GM19023 (cell line): ENCODE results near the gene MAP3K5.
"Not testable (repeated sequence)": the region's sequence is repeated elsewhere in the genome, so short reads cannot be mapped to it uniquely, and the experiment has no call there.

Experiments used
- ATAC-seq: cut with Tn5 transposase; IDR thresholded peaks from one replicate; pipeline ENCODE4 v1.9.1; 2021; ENCODE audit warnings: mild to moderate bottlenecking, moderate library complexity; ENCODE audit not compliant: unreplicated experiment

The MAP3K5 gene

DNA sequence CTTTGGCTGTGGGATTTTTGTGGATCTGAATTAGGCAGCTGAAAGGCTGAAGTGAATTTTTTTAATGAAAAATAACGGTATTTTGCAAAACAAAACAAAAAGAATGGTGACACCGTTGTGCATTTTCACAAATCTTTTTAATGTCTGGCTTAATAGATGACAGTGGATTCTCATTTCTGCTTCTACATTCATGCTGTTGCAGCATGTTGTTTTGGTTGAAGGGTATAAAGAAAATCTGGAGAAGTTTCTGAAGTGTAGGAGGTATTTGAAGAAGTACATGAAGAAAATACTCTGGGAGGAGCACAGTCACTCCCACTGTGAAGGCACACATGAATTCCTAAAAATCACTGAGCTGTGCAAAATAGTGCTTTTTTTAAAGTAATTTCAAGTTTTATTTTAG, 3.1 kb upstream of the MAP3K5 start:
- no peak for ATAC-seq

DNA sequence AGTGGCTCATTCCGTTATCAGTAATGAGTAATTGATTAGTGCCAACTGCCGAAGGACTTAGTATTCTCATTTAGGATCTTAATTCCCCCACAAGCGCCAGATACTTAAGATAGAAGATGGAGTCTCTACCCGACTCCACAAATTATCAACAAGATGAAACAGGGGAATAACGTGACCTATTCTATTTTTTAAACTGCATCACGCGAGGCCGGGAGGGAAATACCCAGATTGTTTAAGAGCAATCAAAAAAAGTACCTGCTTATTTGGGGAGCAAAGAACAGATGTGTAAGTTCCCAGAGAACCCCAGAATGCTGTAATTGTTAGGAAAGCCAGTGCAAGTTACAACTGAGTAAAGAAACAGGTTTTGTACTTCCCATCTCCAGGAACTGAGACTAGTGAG, 1.1 kb upstream of the MAP3K5 start:
- ATAC-seq, result no peak

DNA sequence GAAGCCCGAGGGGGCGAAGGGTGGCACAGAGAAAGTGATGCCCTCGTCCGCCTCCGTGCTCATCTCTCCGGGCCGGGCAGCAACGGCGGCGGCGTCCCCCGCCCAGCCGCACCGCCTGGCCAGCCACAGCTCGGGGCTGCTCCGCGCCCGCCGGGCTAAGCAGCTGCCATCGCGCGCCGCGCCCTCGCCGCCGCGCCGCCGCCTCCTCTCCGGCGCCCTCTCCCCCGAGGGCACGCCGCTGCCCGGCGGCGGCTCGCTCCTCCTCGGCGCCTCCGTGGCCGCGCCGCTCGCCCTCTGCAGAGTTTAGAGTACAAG, 225 bp downstream of the MAP3K5 start:
- ATAC-seq, result no peak

DNA sequence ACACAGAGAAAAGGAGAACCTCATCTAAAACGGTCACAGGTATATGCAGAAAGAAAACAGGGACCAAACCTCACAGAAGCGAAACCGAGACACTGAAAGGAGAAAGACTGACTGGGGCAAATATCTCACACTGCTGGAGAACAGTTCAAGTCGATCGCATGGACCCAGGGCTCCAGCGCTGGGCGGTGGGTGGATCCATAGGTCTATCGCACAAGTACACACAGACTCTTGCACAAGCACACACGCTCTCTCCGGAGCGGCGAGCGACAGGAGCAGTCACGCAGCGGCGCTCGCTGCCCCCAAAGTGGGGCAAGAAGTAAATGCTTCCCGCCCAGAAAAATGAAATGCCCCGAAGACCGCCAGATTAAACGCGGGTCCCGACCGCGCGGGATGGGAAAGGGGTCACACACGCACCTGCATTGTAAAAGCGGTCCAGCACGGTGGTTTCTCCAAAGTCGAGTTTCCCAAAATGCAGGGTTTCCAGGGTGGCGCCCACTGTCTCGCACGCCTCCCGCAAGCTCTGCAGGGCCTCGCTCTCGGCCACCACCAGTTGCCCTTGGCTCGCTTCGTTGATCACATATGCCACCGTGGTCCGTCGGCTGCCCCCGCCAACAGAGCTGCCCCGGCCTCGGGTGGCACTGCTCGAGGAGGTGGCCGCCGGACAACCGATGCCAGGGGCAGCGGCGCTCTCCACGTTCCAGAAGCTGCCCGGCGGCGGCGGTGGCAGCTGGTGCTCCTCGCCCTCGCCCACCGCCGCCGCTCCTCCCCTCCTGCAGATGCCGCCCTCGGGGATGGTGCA, 782 bp downstream of the MAP3K5 start:
- peak; percentile 23 for ATAC-seq

DNA sequence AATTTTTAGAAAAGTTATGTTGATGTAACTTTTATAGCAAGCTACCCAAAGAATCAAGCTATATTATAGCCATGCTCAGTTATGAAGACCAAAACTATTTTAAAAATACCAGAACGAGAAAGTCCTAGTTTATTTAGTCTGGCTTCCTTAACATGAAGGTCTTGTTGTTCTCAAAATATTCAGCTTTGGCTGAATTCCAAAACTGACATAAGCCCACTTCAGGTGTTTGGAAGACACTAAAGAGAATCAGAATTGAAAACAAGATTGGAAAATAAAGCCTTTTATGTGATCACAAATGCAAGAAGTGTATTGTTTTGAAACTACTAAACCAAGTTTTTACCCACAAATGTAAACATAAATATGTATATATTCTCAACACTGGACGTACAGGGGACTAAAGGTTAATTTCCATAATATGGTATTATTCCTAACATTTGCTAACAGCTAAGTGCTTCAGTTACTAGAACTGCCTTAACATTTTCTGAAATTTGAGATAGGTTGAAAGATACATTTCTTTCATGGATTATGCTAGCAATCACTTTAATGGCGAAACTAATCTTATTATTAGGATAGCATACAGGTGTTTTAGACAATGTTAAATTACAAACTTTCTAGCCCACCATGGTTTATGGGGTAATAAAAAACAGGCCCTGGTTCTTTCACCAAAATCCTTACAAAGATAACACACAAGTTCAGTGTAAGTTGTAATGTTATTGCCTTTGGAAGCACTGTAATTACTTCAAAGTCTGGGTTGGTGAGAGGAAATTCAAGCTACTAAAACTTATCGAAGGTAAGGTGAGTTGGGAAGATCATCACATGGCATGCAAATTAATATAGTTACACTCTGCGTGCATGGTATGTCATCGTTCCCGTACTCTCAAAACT, 1.6 kb downstream of the MAP3K5 start:
- no peak for ATAC-seq

DNA sequence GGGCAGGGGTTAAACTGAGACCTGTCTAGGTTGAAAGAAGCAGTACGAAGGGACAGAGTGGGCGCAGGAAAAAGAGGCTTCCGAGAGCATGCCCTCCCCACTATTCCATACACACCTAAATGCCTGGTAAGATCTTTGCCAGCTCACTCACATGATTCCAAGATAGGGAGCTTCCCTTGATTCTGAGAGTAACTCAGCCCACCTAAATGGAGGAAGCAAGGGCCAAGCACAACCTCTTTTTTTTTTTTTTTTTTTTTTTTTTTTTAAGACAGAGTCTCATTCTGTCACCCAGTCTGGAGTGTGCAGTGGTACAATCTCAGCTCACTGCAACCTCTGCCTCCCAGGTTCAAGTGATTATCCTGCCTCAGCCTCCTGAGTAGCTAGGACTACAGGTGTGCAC, 2.8 kb downstream of the MAP3K5 start:
- ATAC-seq, result not testable (repeated sequence)

DNA sequence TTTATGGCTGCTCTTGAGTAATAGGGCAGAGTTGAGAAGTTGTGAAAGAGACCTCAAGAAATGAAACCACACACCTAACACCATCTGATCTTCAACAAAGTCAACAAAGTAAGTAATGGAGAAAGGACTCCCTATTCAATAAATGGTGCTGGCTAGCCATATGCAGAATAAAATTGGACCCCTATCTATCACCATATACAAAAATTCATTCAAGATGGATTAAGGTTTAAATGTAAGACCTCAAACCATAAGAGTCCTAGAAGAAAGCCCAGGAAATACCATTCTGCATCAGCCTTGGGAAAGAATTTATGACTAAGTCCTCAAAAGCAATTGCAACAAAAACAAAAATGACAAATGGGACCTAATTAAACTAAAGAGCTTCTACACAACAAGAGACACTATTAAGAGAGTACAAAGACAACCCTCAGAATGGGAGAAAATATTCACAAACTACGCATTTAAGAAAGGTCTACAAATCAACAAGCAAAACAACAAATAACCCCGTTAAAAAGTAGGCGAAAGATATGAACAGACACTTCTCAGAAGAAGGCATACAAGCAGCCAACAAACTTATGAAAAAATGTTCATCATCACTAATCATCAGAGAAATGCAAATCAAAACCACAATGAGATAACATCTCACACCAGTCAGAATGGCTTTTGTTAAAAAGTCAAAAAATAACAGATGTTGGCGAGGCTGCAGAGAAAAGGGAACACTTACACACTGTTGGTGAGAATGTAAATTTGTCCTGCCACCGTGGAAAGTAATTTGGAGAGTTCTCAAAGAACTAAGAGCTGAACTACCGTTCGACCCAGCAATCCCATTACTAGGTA, 4.0 kb downstream of the MAP3K5 start:
- no peak for ATAC-seq

DNA sequence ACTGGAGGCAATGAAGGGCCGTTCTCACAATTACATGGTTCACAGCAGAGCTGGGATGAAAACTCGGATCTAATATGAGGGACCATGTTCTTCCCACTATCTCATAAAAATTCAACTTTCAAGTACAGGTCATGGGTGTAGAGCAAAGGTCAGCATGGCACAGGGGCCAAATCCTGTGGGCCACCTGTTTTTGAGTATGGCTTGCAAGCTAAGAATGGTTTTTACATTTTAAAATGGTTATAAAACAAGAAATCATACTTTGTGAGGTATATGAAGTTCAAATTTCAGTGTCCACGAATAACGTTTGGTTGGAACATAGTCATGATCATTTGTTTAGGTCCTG, 4.6 kb downstream of the MAP3K5 start:
- no peak for ATAC-seq

DNA sequence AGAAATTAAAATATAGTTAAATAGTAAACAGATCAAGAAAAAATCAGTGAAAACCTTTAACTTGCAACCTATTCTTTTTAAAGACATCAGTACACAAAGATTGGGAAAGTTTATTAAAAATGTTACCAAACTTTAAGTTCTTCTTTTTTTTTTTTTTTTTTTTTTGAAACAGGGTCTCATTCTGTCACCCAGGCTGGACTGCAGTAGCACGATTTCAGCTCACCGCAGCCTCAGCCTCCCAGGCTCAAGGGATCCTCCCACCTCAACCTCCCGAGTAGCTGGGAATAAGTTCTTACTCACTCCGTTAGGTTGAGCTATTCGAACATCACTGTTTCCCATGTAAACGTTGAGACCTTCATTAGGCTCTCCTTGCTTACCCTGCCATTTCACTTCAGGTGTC, 5.6 kb downstream of the MAP3K5 start:
- no peak for ATAC-seq

DNA sequence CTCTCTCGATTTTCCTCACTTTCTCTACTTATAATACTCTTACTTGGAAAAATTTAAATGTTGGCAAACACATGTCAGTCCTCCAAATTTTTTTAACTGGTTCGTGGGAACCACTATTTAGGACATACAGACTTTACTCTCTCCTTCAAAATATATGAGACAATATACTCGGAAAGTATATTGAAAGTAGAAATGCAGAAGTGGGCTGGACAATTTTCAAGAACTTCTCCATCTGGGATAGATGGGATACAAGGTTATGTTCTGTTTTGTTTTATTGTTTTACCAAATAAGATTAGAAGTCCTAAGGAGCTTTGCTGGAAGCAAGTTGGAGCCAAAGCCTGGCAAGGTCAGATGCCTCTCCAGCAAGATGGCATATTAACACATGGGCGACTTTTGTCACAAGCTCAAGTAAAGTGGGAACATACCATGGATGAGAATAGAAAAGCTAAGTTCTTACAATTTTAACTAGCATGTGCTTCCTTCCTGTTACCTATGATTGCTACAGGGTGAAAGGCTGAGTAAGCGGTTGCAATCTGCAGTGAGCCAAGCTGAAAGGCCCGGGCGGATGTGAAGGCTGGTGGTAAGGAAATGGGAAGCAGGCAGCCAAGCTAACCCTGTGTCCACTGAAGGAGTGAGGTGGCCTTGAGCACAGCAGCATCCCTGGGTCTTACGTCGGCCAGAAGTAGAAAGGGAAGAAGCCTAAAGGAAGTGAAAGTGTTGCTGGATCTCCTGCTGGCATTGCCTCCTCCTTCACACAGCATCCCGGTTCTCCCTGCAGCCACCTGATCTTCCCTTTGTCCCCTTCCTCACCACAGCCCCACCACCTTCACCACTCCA, 7.1 kb downstream of the MAP3K5 start:
- ATAC-seq, result peak; percentile 33

DNA sequence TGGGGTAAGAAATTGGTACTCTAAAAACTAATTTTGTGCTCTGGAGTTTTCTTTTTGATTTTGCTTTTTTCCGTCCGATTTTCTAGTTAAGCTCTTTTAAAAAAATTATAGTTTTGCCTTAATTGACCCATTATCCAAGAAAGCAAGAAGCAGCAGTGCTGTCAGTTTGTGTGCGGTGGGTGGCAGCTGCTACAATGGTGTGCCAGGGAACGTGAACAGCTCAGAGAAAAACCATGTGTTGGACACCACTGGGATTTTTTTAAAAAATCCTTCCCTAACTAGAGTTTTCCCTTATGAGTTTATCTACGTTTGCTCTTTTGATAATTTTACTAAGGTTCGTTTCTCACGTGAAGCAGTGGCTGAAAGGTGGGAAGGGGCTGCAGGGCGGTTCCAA, 8.0 kb downstream of the MAP3K5 start:
- no peak for ATAC-seq

DNA sequence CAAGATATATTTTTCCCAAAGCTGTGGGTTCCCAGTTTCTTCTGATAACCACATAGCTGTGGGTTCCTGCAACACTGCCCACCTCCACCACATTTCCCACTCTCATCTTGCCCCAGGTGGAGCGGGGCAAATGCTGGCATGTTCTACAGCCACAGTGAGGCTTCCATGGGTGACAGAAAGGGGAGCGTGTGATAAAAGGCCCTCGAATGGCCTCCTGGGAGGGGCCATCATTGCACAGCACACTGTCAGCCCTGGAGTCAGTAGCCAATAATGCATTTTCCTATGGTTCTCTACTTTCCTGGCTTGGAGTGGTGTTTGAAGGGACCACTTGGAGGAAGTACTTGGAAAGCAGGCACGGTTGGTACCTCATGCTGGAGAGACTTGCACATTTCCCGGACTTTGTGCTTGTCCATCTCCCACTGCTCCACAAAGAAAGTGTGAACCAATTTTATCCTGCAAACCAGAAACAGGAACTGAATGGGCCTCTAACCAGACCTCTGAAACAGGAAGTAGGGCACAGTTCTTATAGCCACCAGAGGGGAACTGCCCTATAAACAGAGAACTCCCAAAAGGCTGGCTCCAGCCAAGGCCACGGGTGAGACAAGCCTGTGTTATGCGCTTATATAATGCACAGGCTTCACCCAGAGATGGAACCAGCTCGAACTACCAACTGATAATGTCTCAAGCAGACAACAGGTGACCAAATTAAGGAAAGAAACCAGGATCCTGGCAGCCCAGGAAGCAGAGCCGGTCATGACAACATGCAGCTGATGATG, 8.6 kb downstream of the MAP3K5 start:
- peak; percentile 62 for ATAC-seq

DNA sequence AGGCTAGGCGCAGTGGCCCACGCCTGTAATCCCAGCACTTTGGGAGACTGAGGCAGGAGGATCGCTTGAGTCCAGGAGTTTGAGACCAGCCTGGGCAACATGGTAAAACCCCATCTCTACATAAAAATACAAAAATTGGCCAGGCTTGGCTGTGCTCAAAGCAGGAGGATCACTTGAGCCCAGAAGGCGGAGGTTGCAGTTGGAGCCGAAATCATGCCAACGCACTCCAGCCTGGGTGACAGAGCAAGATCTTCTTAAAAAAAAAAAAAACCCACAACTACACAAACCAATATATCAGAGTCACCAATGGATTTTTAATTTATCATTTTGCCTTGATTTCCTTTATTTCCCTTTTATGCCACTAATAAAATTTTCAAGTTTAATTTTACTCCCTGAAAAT, 9.3 kb downstream of the MAP3K5 start:
- ATAC-seq, result no peak

DNA sequence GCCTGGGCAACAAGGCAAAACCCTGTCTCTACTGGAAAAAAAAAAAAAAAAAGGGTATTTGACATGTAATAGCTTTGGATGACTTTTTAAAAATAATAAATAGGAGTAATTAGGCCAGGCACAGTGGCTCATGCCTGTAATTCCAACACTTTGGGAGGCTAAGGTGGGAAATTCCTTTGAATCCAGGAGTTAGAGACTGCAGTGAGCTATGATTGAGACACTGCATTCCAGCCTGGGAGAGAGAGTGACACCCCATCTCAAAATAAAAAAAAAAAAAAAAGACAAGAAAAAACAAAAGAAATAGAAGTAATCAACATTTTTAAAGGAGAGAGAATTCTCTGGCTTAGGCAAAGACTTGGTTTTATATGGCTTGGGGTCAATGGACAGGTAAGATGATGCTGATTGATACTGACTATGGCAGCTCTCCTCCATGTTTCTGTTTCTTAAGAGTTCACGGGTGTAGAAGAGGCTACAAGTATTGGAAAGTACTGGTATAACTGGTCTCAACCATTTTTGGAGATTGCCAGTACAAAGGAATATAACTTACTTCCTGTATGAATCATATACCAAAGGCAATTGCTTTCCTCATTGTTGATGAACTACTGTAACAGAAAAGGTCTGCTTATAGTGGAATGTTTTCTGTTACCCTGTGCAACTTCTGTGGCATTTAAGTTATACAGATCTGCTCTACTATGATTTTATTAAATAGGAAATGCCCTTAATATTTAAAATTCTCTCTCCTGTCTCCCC, 10.1 kb downstream of the MAP3K5 start:
- no peak for ATAC-seq

DNA sequence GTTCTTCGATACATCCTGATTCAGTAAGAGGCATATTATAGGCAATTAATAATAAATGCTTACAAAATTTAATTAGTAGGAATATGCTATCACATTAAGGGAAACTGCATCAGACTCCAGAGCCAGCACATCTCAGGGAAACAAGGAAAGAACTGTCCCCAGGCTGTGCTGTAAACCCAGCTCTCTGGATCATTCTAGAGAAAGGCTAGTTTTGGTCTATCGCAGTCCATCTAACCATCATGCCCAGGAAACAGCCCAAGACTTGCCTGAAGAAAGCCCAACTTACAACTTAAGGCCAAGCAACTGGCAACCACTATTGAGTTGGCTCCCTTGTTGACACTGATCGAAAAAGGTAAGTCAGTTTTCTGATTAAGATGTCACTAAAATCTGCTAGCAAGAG, 11.3 kb downstream of the MAP3K5 start:
- ATAC-seq, result no peak

DNA sequence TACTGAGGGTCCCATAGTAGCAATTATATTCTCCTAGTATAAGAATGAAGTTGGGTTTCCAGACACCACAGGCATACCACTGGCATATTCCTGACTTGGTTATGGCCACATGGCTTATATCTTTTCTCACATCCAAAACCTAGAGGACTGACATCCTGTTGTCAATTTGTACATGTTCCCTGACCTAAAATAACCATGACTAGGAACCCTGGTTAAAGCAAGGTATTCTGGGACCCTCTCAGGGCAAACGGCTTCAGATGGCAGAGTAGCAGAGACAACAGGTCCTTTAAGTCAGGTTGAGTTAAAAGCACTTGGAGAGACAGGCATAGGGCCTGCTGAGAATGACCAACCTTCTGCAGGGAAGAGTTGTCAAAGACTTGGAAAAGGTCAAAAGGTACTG, 12.6 kb downstream of the MAP3K5 start:
- no peak for ATAC-seq

DNA sequence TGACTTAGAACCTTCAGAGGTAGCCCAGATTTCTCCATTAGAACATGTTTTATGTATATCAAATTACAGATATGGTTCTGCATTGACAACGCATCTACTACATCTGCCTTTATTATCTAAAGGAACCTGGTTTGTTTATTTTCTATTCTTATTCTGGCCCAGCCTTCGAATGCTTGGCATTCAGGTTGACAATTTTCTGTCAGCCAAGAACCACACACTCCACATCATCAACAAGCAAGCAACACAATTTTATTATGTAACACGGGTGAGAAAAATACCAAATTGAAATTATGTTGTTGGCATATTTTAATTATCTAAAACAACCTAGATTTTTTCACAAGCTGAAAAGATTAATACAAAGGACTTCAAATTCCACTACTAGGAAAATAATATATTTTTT, 14.6 kb downstream of the MAP3K5 start:
- ATAC-seq, result no peak

DNA sequence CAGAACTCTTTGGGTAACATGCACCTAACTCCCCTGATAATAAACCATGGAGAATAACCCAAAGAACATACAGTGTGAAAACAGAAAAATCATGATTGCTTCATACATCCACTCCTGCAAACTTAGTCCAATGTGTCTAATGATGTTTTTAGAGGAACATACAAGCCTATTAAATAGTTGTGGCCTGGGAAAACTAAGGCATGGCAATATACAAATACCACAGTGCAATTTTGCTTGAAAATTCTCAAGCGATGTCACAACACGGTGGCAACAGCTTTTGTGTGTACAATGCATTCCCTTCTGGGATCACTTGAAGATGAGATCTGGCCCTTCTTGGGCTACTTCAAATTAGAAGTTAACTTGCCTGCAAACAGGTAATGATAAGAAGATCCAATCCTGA, 16.7 kb downstream of the MAP3K5 start:
- no peak for ATAC-seq

DNA sequence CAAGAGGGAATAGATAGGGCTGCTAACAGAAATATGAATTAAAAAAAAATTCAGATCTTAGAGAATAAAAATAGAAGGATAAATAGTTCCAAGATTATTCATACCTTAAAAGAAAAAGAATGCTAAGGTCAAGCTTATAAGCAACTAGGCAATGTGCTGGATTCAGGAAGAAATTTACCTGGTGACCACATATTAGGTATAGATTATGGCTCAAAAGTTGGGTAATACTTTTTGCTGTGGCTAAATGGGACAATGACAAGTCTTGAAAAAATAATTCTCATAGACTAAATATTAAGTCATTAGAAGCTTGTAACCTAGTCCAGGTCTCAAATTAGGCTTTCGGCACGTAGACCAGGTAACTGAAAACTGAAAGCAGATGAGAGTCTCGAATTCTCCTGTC, 17.2 kb downstream of the MAP3K5 start:
- no peak for ATAC-seq
